ENCODE measurements around the gene CNGB1. TPM values are rescaled to one million over a fixed set of nuclear protein-coding genes. Genes with fewer than 3 reads are reported as not detected.
A peak's percentile ranks its signal among the peaks of the same experiment; 100 is the strongest.

Gene CNGB1
- total and polyA plus RNA-seq, 2 of the 13 experiments (the other 11 are each of a cell fraction or from before 2014, with no cell fraction given) = 0.02 to 0.15 TPM

DNA sequence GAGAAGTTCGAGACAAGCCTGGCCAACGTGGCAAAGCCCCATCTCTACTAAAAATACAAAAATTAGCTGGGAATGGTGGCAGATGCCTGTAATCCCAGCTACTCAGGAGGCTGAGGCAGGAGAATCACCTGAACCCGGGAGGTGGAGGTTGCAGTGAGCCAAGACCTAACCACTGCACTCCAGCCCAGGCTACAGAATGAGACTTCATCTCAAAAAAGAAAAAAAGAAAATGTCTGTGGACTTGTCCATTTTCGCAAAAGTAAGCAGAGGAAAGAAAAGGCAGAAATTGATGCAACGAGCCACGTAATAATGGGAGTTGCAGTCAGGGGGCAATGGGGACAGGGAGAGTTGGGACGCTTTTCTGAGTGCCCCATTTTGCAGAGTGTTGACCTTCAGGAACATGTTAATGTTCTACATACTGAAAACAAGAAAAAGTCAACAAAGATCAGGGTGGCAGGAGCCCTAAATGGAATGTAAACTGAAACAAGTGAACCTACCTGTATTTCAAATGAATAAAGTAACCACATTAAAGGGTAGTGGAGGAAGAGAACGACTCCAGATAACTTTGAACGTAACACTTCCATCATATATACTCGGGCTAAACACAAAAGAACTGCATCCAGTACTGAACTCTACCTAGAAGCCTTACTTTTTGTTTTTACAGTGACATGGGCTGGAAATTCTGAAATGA lies 76.4 kb downstream of the CNGB1 start (continued):
- TF ChIP-seq, protein P1, sequence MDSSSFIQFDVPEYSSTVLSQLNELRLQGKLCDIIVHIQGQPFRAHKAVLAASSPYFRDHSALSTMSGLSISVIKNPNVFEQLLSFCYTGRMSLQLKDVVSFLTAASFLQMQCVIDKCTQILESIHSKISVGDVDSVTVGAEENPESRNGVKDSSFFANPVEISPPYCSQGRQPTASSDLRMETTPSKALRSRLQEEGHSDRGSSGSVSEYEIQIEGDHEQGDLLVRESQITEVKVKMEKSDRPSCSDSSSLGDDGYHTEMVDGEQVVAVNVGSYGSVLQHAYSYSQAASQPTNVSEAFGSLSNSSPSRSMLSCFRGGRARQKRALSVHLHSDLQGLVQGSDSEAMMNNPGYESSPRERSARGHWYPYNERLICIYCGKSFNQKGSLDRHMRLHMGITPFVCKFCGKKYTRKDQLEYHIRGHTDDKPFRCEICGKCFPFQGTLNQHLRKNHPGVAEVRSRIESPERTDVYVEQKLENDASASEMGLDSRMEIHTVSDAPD (CRISPR knock-in tag; IDR thresholded peaks at IDR 0.05) = no peak; the same call in 1 of the 2 replicates
- TF ChIP-seq, protein P2, sequence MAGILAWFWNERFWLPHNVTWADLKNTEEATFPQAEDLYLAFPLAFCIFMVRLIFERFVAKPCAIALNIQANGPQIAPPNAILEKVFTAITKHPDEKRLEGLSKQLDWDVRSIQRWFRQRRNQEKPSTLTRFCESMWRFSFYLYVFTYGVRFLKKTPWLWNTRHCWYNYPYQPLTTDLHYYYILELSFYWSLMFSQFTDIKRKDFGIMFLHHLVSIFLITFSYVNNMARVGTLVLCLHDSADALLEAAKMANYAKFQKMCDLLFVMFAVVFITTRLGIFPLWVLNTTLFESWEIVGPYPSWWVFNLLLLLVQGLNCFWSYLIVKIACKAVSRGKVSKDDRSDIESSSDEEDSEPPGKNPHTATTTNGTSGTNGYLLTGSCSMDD (CRISPR knock-in tag; IDR thresholded peaks at IDR 0.05) = no peak
- TF ChIP-seq CHD4 (IDR thresholded peaks at IDR 0.05; ENCODE audit: borderline replicate concordance, low read length) (0 out of 2 replicates have a peak, but pooled peaks have one; percentile 9), DNMT3B (CRISPR knock-in tag; conservative IDR thresholded peaks at IDR 0.05) (no peak), RBFOX2 (IDR thresholded peaks at IDR 0.05; ENCODE audit: low read depth, low read length) (no peak; the same call in none of the 2 replicates), PCBP2 (optimal IDR thresholded peaks at IDR 0.05; ENCODE audit: low read depth, low read length, poor library complexity, severe bottlenecking) (no peak), MIER3 (CRISPR knock-in tag; IDR thresholded peaks at IDR 0.05; ENCODE audit: borderline replicate concordance) (peak; percentile 58; the same call in 1 of the 2 replicates), MAFG (CRISPR knock-in tag; IDR thresholded peaks at IDR 0.05) (no peak), NFE2L1 (CRISPR knock-in tag; IDR thresholded peaks at IDR 0.05; ENCODE audit: borderline replicate concordance) (no peak)
- TF ChIP-seq, protein P3, sequence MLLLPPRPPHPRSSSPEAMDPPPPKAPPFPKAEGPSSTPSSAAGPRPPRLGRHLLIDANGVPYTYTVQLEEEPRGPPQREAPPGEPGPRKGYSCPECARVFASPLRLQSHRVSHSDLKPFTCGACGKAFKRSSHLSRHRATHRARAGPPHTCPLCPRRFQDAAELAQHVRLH (CRISPR knock-in tag; IDR thresholded peaks at IDR 0.05; ENCODE audit: borderline replicate concordance, low read depth) = 0 out of 2 replicates have a peak, but pooled peaks have one; percentile 36
- TF ChIP-seq, protein P4, sequence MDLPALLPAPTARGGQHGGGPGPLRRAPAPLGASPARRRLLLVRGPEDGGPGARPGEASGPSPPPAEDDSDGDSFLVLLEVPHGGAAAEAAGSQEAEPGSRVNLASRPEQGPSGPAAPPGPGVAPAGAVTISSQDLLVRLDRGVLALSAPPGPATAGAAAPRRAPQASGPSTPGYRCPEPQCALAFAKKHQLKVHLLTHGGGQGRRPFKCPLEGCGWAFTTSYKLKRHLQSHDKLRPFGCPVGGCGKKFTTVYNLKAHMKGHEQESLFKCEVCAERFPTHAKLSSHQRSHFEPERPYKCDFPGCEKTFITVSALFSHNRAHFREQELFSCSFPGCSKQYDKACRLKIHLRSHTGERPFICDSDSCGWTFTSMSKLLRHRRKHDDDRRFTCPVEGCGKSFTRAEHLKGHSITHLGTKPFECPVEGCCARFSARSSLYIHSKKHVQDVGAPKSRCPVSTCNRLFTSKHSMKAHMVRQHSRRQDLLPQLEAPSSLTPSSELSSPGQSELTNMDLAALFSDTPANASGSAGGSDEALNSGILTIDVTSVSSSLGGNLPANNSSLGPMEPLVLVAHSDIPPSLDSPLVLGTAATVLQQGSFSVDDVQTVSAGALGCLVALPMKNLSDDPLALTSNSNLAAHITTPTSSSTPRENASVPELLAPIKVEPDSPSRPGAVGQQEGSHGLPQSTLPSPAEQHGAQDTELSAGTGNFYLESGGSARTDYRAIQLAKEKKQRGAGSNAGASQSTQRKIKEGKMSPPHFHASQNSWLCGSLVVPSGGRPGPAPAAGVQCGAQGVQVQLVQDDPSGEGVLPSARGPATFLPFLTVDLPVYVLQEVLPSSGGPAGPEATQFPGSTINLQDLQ (CRISPR knock-in tag; IDR thresholded peaks at IDR 0.05) = no peak
- TF ChIP-seq, protein P5, sequence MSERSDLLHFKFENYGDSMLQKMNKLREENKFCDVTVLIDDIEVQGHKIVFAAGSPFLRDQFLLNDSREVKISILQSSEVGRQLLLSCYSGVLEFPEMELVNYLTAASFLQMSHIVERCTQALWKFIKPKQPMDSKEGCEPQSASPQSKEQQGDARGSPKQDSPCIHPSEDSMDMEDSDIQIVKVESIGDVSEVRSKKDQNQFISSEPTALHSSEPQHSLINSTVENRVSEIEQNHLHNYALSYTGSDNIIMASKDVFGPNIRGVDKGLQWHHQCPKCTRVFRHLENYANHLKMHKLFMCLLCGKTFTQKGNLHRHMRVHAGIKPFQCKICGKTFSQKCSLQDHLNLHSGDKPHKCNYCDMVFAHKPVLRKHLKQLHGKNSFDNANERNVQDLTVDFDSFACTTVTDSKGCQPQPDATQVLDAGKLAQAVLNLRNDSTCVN (CRISPR knock-in tag; IDR thresholded peaks at IDR 0.05; ENCODE audit: borderline replicate concordance) = 0 out of 2 replicates have a peak, but pooled peaks have one; percentile 11
- TF ChIP-seq, protein P6, sequence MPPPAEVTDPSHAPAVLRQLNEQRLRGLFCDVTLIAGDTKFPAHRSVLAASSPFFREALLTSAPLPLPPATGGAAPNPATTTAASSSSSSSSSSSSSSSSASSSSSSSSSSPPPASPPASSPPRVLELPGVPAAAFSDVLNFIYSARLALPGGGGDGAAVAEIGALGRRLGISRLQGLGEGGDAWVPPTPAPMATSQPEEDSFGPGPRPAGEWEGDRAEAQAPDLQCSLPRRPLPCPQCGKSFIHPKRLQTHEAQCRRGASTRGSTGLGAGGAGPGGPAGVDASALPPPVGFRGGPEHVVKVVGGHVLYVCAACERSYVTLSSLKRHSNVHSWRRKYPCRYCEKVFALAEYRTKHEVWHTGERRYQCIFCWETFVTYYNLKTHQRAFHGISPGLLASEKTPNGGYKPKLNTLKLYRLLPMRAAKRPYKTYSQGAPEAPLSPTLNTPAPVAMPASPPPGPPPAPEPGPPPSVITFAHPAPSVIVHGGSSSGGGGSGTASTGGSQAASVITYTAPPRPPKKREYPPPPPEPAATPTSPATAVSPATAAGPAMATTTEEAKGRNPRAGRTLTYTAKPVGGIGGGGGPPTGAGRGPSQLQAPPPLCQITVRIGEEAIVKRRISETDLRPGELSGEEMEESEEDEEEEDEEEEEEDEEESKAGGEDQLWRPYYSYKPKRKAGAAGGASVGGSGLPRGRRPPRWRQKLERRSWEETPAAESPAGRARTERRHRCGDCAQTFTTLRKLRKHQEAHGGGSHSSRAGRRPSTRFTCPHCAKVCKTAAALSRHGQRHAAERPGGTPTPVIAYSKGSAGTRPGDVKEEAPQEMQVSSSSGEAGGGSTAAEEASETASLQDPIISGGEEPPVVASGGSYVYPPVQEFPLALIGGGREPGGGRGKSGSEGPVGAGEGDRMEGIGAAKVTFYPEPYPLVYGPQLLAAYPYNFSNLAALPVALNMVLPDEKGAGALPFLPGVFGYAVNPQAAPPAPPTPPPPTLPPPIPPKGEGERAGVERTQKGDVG (CRISPR knock-in tag; IDR thresholded peaks at IDR 0.05; ENCODE audit: borderline replicate concordance) = peak; percentile 15; the same call in 1 of the 2 replicates
- TF ChIP-seq, protein P7, sequence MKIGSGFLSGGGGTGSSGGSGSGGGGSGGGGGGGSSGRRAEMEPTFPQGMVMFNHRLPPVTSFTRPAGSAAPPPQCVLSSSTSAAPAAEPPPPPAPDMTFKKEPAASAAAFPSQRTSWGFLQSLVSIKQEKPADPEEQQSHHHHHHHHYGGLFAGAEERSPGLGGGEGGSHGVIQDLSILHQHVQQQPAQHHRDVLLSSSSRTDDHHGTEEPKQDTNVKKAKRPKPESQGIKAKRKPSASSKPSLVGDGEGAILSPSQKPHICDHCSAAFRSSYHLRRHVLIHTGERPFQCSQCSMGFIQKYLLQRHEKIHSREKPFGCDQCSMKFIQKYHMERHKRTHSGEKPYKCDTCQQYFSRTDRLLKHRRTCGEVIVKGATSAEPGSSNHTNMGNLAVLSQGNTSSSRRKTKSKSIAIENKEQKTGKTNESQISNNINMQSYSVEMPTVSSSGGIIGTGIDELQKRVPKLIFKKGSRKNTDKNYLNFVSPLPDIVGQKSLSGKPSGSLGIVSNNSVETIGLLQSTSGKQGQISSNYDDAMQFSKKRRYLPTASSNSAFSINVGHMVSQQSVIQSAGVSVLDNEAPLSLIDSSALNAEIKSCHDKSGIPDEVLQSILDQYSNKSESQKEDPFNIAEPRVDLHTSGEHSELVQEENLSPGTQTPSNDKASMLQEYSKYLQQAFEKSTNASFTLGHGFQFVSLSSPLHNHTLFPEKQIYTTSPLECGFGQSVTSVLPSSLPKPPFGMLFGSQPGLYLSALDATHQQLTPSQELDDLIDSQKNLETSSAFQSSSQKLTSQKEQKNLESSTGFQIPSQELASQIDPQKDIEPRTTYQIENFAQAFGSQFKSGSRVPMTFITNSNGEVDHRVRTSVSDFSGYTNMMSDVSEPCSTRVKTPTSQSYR (CRISPR knock-in tag; IDR thresholded peaks at IDR 0.05; ENCODE audit: borderline replicate concordance) = peak; percentile 68

Data from HepG2 (cell line).